ENCODE results near the gene STAC3. TPM values are rescaled to one million over a fixed set of nuclear protein-coding genes. Genes with fewer than 3 reads are reported as not detected.

Gene STAC3
- total RNA-seq, 2 donors from 2014 or later, result 4.8 to 20.9 TPM

- H3K27me3 ChIP-seq (replicated peaks; ENCODE audit: insufficient read depth), result no peaks in the 10 kb centered on the region
Observed at GRCh38 chr12:57261428-57261865, 10.5 kb upstream of the STAC3 start.

GRCh38 chr12:57260366-57260765 lies 9.4 kb upstream of the STAC3 start:
- H3K27me3 ChIP-seq (replicated peaks; ENCODE audit: insufficient read depth), result no peaks in the 10 kb centered on the region
- H3K4me3 ChIP-seq, result no peak overlapping the region
- H3K9me3 ChIP-seq, result no peaks in the 10 kb centered on the region
- no peak for TF ChIP-seq POLR2A (IDR thresholded peaks at IDR 0.05)
- TF ChIP-seq CTCF (IDR thresholded peaks at IDR 0.05), result no peak
- no peak for TF ChIP-seq POLR2AphosphoS5 (IDR thresholded peaks at IDR 0.05)
- 90% methylated on average over 4 of the region's 4 CpGs for WGBS
- no peaks in the 10 kb centered on the region for H3K4me1 ChIP-seq (replicated peaks)
- H3K36me3 ChIP-seq, result peaks cover 8 to 26% of the 10 kb centered on the region in 2 donors
- no peak overlapping the region for H3K27ac ChIP-seq
- no peak for DNase-seq (ENCODE audit: low spot score)
- intact Hi-C loops (cut with DNase I), result loop anchor here (5.0 kb wide), 1 partner anchor 192 kb away; no protein-coding TSS in a partner anchor

More at GRCh38 chr12:57261428-57261865, 10.5 kb upstream of the STAC3 start:
- intact Hi-C loops (cut with DNase I), result loop anchor here (5.0 kb wide), 1 partner anchor 191 kb away; no protein-coding TSS in a partner anchor
- Histone ChIP-seq H3K4me3 (no peak overlapping the region), H3K27ac (no peak overlapping the region), H3K36me3 (peaks cover 3 to 17% of the 10 kb centered on the region in 2 donors), H3K4me1 (replicated peaks) (no peaks in the 10 kb centered on the region), H3K9me3 (no peaks in the 10 kb centered on the region)
- no peak for DNase-seq (ENCODE audit: low spot score)
- TF ChIP-seq POLR2A (IDR thresholded peaks at IDR 0.05) (no peak), POLR2AphosphoS5 (IDR thresholded peaks at IDR 0.05) (no peak), CTCF (IDR thresholded peaks at IDR 0.05) (no peak)
- WGBS, result 31% methylated on average over 2 of the region's 2 CpGs

- H3K27ac ChIP-seq, result no peak overlapping the region
- TF ChIP-seq POLR2A (IDR thresholded peaks at IDR 0.05), result no peak
- no peak for TF ChIP-seq POLR2AphosphoS5 (IDR thresholded peaks at IDR 0.05)
- no peak for TF ChIP-seq CTCF (IDR thresholded peaks at IDR 0.05)
- H3K27me3 ChIP-seq (replicated peaks; ENCODE audit: insufficient read depth), result no peaks in the 10 kb centered on the region
- H3K4me3 ChIP-seq, result no peak overlapping the region
- intact Hi-C loops (cut with DNase I), result no loop called here
- no peak for DNase-seq (ENCODE audit: low spot score)
- H3K36me3 ChIP-seq, result peaks cover 8 to 26% of the 10 kb centered on the region in 2 donors
- H3K4me1 ChIP-seq (replicated peaks), result no peaks in the 10 kb centered on the region
- 78% methylated on average over 6 of the region's 6 CpGs for WGBS
- no peaks in the 10 kb centered on the region for H3K9me3 ChIP-seq
Observed at GRCh38 chr12:57258977-57259970, 8.3 kb upstream of the STAC3 start.

- H3K36me3 ChIP-seq, result peaks cover 8 to 26% of the 10 kb centered on the region in 2 donors
- no peak for DNase-seq (ENCODE audit: low spot score)
Observed at GRCh38 chr12:57255916-57256315, 4.9 kb upstream of the STAC3 start.

More at GRCh38 chr12:57255916-57256315, 4.9 kb upstream of the STAC3 start:
- no peaks in the 10 kb centered on the region for H3K4me1 ChIP-seq (replicated peaks)
- H3K4me3 ChIP-seq, result no peak overlapping the region
- no peak for TF ChIP-seq CTCF (IDR thresholded peaks at IDR 0.05)
- no peak for TF ChIP-seq POLR2AphosphoS5 (IDR thresholded peaks at IDR 0.05)
- TF ChIP-seq POLR2A (IDR thresholded peaks at IDR 0.05), result no peak
- WGBS, result 92% methylated on average over 6 of the region's 6 CpGs
- H3K27me3 ChIP-seq (replicated peaks; ENCODE audit: insufficient read depth), result no peaks in the 10 kb centered on the region
- intact Hi-C loops (cut with DNase I), result no loop called here
- H3K27ac ChIP-seq, result no peak overlapping the region
- no peaks in the 10 kb centered on the region for H3K9me3 ChIP-seq

All from prostate gland (tissue), 2 donors.